Cerebellar cortex (tissue), 1 donor: ENCODE data around the gene CLCN7.

Source experiments
- DNase-seq: peaks from one replicate; pipeline ENCODE4 v3.0.0-alpha.2; 2015; ENCODE audit warnings: low spot score

CLCN7 gene

DNA sequence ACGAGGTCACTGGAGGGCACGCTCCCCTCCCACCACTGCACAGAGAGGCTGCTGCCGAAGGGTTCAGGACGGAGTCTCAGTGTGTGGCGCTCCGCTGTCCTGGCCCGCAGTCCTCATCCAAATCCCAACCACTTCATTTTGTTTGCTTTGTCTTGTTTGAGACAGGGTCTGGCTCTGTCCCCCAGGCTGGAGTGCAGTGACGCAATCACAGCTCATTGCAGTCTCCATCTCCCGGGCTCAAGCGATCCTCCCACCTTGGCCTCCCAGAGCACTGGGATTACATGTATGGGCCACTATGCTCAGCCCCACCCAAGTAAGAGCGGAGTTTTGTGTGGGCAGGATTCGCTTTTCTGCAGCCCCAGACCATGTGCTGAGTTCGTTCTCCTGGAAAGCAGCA lies 73.1 kb downstream of the CLCN7 start:
- no peak for DNase-seq

- no peak for DNase-seq
Observed at GRCh38 chr16:1401061-1401757, 73.6 kb downstream of the CLCN7 start.

- DNase-seq = no peak
Observed at GRCh38 chr16:1398826-1399581, 75.8 kb downstream of the CLCN7 start.

- DNase-seq = no peak
Observed at GRCh38 chr16:1398351-1398750, 76.5 kb downstream of the CLCN7 start.

DNA sequence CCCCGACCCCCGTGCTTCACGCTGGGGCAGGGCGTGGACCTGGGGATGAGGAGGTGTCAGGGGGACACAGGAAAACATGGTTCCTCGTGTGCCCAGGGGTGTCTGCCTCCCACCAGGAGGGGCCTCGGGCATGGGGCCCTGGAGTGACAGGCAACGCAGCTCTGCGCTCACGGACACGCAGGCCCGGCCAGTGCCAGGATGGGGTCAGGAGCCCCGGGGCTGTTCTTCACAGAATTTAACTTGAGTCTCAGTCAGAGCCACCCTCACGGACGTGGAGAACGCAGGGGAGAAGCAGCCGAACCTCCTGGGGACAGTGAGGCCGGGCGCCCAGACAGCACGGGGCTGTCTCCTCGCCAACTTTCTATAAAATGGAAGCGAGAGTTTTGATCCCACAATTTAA lies 77.0 kb downstream of the CLCN7 start:
- no peak for DNase-seq

DNA sequence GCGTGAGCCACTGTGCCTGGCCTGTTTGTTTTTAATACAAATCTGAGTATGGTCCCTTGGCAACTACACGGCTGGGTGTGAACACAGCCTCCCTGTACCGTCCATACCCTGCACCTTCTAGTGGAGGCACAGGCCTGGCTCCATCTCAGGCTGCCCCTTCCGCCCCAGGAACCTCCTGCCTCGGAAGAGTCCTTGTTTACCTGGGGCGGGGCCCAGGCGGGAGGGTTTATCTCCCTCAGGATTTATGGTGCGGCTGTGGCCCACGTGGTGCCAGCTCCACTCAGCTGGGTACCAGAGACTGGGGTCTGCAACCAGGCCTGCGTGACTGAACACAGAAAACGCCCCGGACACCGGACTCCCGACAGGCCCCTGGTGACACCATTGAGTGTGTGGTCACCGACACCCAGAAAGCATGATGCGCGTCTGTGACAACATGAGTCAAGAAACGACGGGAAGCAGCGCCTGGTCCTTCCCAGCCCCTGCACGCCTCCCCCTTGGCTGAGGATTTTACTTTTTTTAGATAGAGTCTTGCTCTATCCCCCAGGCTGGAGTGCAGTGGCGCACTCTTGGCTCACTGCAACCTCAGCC lies 79.3 kb downstream of the CLCN7 start:
- DNase-seq = no peak
